SK-N-MC (cell line): Measurements from ENCODE around the gene PHF20.

ENCODE experiments used
- EZH2 ChIP-seq: fragments of 200-600 bp; sonication (generic); IDR thresholded peaks from one replicate; pipeline ENCODE4 v1.6.1; 2017; ENCODE audit warnings: antibody characterized with exemption
- POLR2AphosphoS5 ChIP-seq: IDR thresholded peaks from 2 replicates; pipeline ENCODE4 v1.6.1; 2012; ENCODE audit warnings: mild to moderate bottlenecking, low read depth, low read length, borderline replicate concordance

GRCh38 chr20:35876033-35876320 is 104.2 kb downstream of the PHF20 start:
- TF ChIP-seq EZH2 (no peak), POLR2AphosphoS5 (no peak)
